Lung (tissue), 12 donors: ENCODE measurements around the gene ATG4A. TPM values are rescaled to one million over a fixed set of nuclear protein-coding genes. Genes with fewer than 3 reads are reported as not detected.

Experiments
- ATAC-seq: fragments of 200-7000 bp; cut with Tn5 transposase; one replicate; pipeline ENCODE4 v1.9.1; 2020; ENCODE audit warnings: moderate number of reproducible peaks; ENCODE audit not compliant: insufficient read depth, low FRiP score
- DNase-seq, 3 donors: peaks; one replicate each; pipeline ENCODE4 v3.0.0-alpha.2; 2013 to 2017
- H3K27ac ChIP-seq, 2 donors: one replicate each; pipeline ENCODE4 v1.5.1; 2013; ENCODE audit warnings: mild to moderate bottlenecking in 2 of 2, moderate library complexity in 2 of 2, control low read depth in 1 of 2, inconsistent platforms in 1 of 2, low read depth in 1 of 2, low read length in 1 of 2
- H3K27me3 ChIP-seq, 3 donors: one replicate each; pipeline ENCODE4 v1.5.1; 2013; ENCODE audit warnings: low read length in 2 of 3; ENCODE audit not compliant: control insufficient read depth in 3 of 3, insufficient read depth in 3 of 3
- H3K36me3 ChIP-seq, 4 donors: one replicate each; pipeline ENCODE4 v1.5.1; 2013; ENCODE audit warnings: low read length in 4 of 4, mild to moderate bottlenecking in 1 of 4, moderate library complexity in 1 of 4; ENCODE audit not compliant: control insufficient read depth in 4 of 4, insufficient read depth in 4 of 4
- H3K4me1 ChIP-seq, 5 donors: one replicate each; pipeline ENCODE4 v1.5.1; 2013; ENCODE audit warnings: low read length in 5 of 5, mild to moderate bottlenecking in 2 of 5, moderate library complexity in 1 of 5; ENCODE audit not compliant: control insufficient read depth in 5 of 5, insufficient read depth in 5 of 5
- H3K4me3 ChIP-seq: one replicate; pipeline ENCODE4 v1.5.1; 2013; ENCODE audit warnings: mild to moderate bottlenecking, control low read depth, moderate library complexity
- H3K9ac ChIP-seq, 2 donors: one replicate each; pipeline ENCODE4 v1.5.1; 2013; ENCODE audit warnings: low read length in 2 of 2, control low read depth in 1 of 2; ENCODE audit not compliant: insufficient read depth in 1 of 2
- H3K9me3 ChIP-seq, 4 donors: one replicate each; pipeline ENCODE4 v1.5.1; 2013; ENCODE audit warnings: low read length in 3 of 4, mild to moderate bottlenecking in 1 of 4, moderate library complexity in 1 of 4; ENCODE audit not compliant: control insufficient read depth in 4 of 4, insufficient read depth in 3 of 4
- WGBS, 2 donors: extraction: QIAGEN DNeasy Blood & Tissue Kit; methylation state at CpG; one replicate each; pipeline ENCODE4 v1.1.7; 2013; 5-methylcytosine and 5-hydroxymethylcytosine counted together
- polyA plus RNA-seq, 2 donors: library from polyadenylated mRNA; stranded (reverse); fragments of 200-250 nt; gene quantifications; one replicate each; pipeline ENCODE4 v1.2.1, GENCODE V29; 2013
- total RNA-seq, 2 donors: library from RNA; depleted of rRNA in 1 of 2; stranded (reverse); fragments of >200 nt in 1 of 2; gene quantifications; one replicate each; pipeline ENCODE4 v1.2.1, GENCODE V29; 2014 to 2021
- TF ChIP-seq, protein P1 (sequence below): IDR thresholded peaks from 2 replicates; pipeline ENCODE4 v1.5.1; 2012; ENCODE audit warnings: mild to moderate bottlenecking; ENCODE audit errors: control extremely low read depth, extremely low read depth
- donor health status: control.
- donor health status: control.
- donor health status: Bipolar disorder and iron deficiency.
- donor health status: healthy.
- donor health status: DM: yes; HTN: yes; CAD: no.

ATG4A gene
- total and polyA plus RNA-seq, 4 donors = 12.5 to 14.9 (median 14.1) TPM

DNA sequence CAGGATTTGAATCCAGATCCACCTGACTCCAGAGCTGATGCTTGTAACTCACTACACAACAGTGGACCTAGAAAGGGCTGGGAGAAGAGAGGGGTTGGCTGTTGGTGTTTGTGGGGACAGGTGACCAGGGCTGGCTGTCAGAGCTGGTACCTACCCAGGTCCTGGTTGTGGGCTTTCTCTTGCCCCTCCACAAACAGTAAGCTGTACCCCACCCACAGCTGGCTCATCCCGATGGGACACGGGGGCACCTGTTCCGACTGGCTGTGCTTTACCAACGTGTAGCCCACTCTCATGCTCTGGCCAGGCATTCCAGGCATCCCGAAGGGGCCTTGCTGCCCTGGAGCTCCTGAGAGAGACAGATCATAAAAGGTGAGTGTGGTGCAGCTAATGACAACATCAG is 68.7 kb downstream of the ATG4A start:
- Histone ChIP-seq H3K9ac (no peak overlapping the region), H3K36me3 (peaks cover 0 to 4% (median 0%) of the 10 kb centered on the region in 4 donors), H3K4me3 (no peak overlapping the region), H3K4me1 (no peaks in the 10 kb centered on the region), H3K27ac (no peak overlapping the region), H3K27me3 (peaks cover 0 to 15% (median 15%) of the 10 kb centered on the region in 3 donors), H3K9me3 (peaks cover 0 to 9% (median 0%) of the 10 kb centered on the region in 4 donors)
- ATAC-seq (no peak), DNase-seq (no peak)
- TF ChIP-seq, protein P1, sequence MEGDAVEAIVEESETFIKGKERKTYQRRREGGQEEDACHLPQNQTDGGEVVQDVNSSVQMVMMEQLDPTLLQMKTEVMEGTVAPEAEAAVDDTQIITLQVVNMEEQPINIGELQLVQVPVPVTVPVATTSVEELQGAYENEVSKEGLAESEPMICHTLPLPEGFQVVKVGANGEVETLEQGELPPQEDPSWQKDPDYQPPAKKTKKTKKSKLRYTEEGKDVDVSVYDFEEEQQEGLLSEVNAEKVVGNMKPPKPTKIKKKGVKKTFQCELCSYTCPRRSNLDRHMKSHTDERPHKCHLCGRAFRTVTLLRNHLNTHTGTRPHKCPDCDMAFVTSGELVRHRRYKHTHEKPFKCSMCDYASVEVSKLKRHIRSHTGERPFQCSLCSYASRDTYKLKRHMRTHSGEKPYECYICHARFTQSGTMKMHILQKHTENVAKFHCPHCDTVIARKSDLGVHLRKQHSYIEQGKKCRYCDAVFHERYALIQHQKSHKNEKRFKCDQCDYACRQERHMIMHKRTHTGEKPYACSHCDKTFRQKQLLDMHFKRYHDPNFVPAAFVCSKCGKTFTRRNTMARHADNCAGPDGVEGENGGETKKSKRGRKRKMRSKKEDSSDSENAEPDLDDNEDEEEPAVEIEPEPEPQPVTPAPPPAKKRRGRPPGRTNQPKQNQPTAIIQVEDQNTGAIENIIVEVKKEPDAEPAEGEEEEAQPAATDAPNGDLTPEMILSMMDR = no peak
- WGBS, 2 donors = 70 to 89% methylated on average over 5 of the region's 5 CpGs

DNA sequence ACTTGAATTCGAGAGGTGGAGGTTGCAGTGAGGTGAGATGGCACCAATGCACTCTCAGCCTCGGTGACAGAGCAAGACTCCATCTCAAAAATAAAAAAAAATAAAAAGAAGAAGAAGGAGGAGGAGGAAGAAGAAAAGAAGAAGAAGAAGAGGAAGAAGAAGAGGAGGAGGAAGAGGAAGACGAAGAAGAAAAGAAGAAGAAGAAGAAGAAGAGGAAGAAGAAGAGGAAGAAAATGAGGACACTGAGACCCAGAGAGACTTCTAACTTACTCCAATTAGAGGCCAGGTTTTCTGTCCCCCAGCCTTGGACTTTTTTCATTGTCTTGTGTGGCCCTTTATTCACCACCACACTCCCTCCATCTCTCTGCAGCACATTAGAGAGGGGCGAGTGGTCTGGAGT is 70.7 kb downstream of the ATG4A start:
- no peak overlapping the region for H3K4me3 ChIP-seq
- 73 to 82% methylated on average over 4 of the region's 4 CpGs for WGBS, 2 donors
- H3K4me1 ChIP-seq = peaks cover 0 to 3% (median 0%) of the 10 kb centered on the region in 5 donors
- H3K9me3 ChIP-seq = peaks cover 0 to 5% (median 0%) of the 10 kb centered on the region in 4 donors
- DNase-seq (no peak), ATAC-seq (no peak)
- no peaks in the 10 kb centered on the region for H3K36me3 ChIP-seq
- peaks cover 0 to 17% (median 7%) of the 10 kb centered on the region in 3 donors for H3K27me3 ChIP-seq
- no peak overlapping the region for H3K9ac ChIP-seq
- TF ChIP-seq, protein P1 = no peak
- H3K27ac ChIP-seq = no peak overlapping the region

DNA sequence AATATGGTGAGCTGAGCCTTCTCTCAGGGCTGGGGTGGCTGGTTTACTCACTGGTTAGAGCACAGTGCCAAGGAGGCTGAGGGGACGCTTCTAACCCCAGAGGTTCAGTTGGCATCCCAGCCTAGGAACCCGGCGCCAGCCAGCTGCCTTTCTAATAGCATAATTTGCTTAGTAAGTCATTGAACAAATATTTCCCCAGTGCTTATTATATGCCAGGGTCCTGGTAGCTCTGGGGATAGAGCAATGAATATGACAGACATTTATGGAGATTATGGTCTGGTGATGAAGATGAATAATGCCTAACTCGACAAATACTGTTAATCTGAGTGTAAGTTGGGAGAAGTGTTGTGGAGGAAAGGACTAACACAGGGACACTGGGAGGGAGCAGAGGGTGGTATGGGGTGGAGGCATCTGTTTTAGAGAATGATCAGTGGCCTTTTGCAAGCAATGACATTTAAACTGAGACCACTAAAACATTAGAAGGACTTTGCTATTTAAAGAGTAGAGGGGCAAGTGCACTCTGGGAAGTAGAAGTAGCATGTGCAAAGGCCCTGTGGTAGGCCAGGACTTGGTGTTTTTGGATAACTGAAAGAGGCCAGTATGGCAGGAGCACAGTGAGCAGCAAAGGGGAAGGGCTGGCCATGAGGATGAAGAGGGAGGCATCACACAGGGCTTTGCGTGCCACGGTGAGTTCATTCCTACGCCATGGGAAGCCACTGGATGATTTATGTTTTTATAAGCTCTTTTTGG is 71.9 kb downstream of the ATG4A start:
- H3K36me3 ChIP-seq = no peaks in the 10 kb centered on the region
- H3K4me3 ChIP-seq = no peak overlapping the region
- no peak overlapping the region for H3K9ac ChIP-seq
- DNase-seq (no peak), ATAC-seq (no peak)
- H3K27me3 ChIP-seq = peaks cover 0 to 19% (median 7%) of the 10 kb centered on the region in 3 donors
- 83 to 97% methylated on average over 7 of the region's 7 CpGs for WGBS, 2 donors
- H3K4me1 ChIP-seq = peaks cover 0 to 3% (median 0%) of the 10 kb centered on the region in 5 donors
- TF ChIP-seq, protein P1 = no peak
- H3K27ac ChIP-seq = no peak overlapping the region
- H3K9me3 ChIP-seq = peaks cover 0 to 5% (median 0%) of the 10 kb centered on the region in 4 donors
